DMS53 treated with DMSO at 0.1 percent for 48 hours (cell line): ENCODE data around the gene RASAL2.
"Not testable (repeated sequence)": the region's sequence is repeated elsewhere in the genome, so short reads cannot be mapped to it uniquely, and the experiment has no call there.

ENCODE experiments used
- DNase-seq: peaks from one replicate; lab custom pipeline; 2025; ENCODE audit not compliant: unreplicated experiment; lab: John Stamatoyannopoulos, UW

RASAL2 gene

GRCh38 chr1:178273707-178274410 is 180.0 kb downstream of the RASAL2 start:
- DNase-seq = no peak

GRCh38 chr1:178275049-178275448 is 181.1 kb downstream of the RASAL2 start:
- no peak for DNase-seq

- no peak for DNase-seq
These were observed 181.6 kb downstream of the RASAL2 start for GRCh38 chr1:178275553-178275952.

- no peak for DNase-seq
These were observed 184.1 kb downstream of the RASAL2 start for GRCh38 chr1:178277793-178278530.

GRCh38 chr1:178278916-178279686 is 185.2 kb downstream of the RASAL2 start:
- DNase-seq = no peak

- peak; percentile 40 for DNase-seq
These were observed 189.1 kb downstream of the RASAL2 start for GRCh38 chr1:178282949-178283367.

GRCh38 chr1:178283409-178283808 is 189.5 kb downstream of the RASAL2 start:
- DNase-seq = no peak

GRCh38 chr1:178284058-178284457 is 190.2 kb downstream of the RASAL2 start:
- DNase-seq = no peak

- DNase-seq = no peak
These were observed 197.3 kb downstream of the RASAL2 start for GRCh38 chr1:178291166-178291565.

- no peak for DNase-seq
These were observed 200.8 kb downstream of the RASAL2 start for GRCh38 chr1:178294654-178295053.

GRCh38 chr1:178300352-178300699 is 206.4 kb downstream of the RASAL2 start:
- DNase-seq = no peak

GRCh38 chr1:178301141-178301540 is 207.2 kb downstream of the RASAL2 start:
- no peak for DNase-seq

GRCh38 chr1:178307264-178307663 is 213.4 kb downstream of the RASAL2 start:
- DNase-seq = no peak

- DNase-seq = no peak
These were observed 214.5 kb downstream of the RASAL2 start for GRCh38 chr1:178308438-178308837.

- peak; percentile 83 for DNase-seq
These were observed 216.8 kb downstream of the RASAL2 start for GRCh38 chr1:178310685-178311105.

GRCh38 chr1:178311164-178311563 is 217.3 kb downstream of the RASAL2 start:
- DNase-seq = no peak

GRCh38 chr1:178320280-178320982 is 226.5 kb downstream of the RASAL2 start:
- DNase-seq = not testable (repeated sequence)

GRCh38 chr1:178323067-178323466 is 229.2 kb downstream of the RASAL2 start:
- no peak for DNase-seq

GRCh38 chr1:178324003-178324402 is 230.1 kb downstream of the RASAL2 start:
- DNase-seq = no peak

GRCh38 chr1:178328728-178329127 is 234.8 kb downstream of the RASAL2 start:
- DNase-seq = no peak

GRCh38 chr1:178330153-178330552 is 236.2 kb downstream of the RASAL2 start:
- DNase-seq = no peak
